ENCODE data around the gene KRTAP10-4.
"Not testable (repeated sequence)": the region's sequence is repeated elsewhere in the genome, so short reads cannot be mapped to it uniquely, and the experiment has no call there.

KRTAP10-4 gene

GRCh38 chr21:44600118-44600978 is 26.8 kb downstream of the KRTAP10-4 start, which contains the start of gene KRTAP10-7:
Gene KRTAP10-7, plus strand, starts transcription at chr21:44600597. Its CDS starts 25 bp downstream, at chr21:44600622.
- not testable (repeated sequence) for DNase-seq

DNA sequence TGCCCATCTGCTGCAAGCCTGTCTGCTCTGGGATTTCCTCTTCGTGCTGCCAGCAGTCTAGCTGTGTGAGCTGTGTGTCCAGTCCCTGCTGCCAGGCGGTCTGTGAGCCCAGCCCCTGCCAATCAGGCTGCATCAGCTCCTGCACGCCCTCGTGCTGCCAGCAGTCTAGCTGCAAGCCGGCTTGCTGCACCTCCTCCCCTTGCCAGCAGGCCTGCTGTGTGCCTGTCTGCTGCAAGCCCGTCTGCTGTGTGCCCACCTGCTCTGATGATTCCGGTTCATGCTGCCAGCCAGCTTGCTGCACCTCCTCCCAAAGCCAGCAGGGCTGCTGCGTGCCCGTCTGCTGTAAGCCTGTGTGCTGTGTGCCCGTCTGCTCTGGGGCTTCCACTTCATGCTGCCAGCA is 27.6 kb downstream of the KRTAP10-4 start:
- DNase-seq: not testable (repeated sequence)

DNA sequence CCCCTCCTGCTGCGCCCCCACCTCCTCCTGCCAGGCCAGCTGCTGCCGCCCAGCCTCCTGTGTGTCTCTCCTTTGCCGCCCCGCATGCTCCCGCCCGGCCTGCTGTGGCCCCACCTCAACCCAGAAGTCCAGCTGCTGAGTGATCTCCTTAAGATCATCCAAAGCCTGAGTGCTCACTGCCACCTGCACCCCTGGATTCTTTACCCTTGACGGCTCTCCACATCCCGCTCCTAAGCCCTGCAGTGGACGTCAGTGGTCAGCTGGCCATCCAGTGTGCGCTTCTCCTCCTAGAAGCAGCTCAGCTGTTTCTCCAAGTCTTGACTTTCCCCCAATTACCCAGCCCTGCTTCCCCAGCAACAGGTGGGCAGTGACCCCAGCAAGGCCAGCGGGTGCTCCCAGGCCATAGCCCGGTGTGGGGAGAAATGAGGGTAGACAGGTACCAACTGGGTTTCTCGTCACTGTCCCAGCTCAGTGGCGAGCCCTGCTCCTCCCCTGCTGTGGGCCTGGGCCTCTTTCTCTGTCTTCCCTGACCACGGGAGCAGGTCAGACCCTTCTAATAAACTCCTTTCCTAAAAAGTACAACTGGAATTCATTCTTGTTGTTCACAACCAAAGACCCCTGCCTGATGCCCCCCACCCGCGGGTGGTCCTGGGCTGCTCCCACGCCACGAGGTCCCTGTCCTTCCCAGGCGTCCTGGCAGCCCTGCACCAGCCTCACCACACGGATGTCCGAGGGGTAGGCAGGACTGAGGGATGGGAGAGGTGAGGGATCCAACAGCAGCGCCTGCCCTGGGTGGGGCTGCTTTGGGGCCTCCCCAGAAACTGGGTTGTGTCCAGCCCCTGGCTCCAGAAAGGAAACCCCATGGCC is 28.3 kb downstream of the KRTAP10-4 start:
- DNase-seq: no peak

DNA sequence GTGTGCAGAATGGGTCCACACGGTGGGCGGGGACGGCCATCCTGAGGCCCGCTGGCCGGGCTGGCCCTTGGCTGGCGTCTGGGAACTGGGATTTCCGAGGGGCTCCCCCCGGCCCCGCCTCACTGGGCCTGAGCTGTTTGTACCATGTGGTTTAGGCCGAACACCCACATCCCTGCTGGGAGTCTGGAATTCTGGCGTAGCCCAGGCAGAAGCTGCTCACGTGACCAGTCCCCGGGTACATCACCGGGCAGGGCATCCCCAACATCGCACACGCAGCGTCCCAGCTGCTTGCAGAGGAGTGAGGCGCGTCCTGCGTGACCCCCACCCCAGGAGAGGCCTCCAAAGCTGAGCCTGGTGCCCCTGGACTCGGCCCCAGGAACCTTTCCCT is 28.9 kb downstream of the KRTAP10-4 start:
- no peak for DNase-seq

GRCh38 chr21:44603109-44603875 is 29.8 kb downstream of the KRTAP10-4 start:
- no peak for DNase-seq

DNA sequence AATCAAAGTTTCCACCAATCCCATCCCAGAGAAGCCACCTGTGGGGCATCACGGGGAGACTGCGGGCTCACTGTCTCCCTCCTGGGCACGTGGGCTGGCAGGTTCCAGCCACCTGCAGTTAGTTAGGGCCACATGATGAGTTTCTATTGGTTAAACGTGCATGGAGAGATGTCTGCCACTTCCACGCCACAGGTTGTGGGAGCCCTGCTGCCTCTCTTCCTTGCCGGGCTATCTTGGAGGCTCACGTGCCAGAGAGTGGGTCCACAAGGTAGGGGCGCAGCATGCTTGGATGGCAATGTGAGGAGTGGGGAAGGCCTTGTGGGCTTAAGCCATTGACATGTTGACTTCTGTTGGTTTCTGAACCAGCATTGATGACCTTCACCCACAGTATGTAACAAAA is 30.4 kb downstream of the KRTAP10-4 start:
- no peak for DNase-seq

DNA sequence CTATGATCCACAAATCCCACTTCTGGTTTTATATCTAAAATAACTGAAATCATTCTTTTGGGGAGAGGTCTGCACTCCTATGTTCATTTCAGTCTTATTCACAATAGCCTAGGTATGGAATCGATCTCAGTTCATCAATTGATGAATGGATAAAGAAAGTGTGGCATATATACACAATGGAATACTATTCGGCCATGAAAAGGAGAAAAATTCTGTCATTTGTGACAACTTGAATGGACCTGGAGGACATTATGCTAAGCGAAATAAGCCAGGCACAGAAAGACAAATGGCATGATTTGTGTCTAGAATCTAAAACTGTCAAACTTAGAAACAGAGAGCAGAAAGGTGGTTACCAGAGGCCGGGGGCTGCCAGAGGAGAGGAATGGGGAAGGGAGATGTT is 33.0 kb downstream of the KRTAP10-4 start:
- DNase-seq: no peak

GRCh38 chr21:44609193-44609592 is 35.7 kb downstream of the KRTAP10-4 start:
- no peak for DNase-seq

DNA sequence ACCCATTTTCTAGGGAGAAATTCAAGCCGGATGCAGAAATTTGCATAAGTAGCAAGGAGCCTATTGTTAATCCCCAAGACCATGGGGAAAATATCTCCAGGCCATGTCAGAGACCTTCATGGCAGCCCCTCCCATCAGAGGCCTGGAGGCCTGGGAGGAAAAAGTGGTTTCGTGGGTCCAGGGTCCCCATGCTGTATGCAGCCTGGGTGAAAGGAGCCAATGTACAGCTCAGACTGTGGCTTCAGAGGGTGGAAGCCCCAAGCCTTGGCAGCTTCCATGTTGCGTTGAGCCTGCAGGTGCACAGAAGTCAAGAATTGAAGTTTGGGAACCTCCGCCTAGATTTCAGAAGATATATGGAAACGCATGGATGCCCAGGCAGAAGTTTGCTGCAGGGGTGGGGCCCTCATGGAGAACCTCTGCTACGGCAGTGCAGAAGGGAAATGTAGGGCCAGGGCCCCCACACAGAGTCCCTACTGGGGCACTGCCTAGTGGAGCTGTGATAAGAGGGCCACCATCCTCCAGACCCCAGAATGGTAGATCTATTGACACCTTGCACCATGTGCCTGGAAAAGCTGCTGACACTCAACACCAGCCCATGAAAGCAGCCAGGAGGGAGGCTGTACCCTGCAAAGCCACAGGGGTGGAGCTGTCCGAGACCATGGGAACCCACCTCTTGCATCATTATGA is 36.8 kb downstream of the KRTAP10-4 start:
- DNase-seq: not testable (repeated sequence)

DNA sequence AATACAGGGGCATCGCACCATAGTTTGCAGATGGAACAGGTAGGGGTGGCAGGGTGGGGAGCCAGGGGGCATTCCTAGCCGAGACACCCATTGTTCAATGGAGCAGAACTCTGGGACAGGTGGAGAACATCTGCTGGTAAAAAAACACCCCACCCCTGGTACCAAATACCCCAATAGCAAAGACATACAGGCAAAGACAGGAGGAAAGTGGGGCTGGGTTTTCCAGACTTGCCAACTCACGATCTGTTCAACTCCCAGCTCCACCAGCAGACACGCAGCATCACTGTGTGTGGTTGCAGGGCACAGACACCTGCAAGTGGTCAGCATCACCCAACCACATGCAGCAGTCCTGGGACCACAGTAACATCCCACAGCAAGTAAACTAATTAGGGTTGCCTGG is 38.0 kb downstream of the KRTAP10-4 start:
- DNase-seq: no peak

DNA sequence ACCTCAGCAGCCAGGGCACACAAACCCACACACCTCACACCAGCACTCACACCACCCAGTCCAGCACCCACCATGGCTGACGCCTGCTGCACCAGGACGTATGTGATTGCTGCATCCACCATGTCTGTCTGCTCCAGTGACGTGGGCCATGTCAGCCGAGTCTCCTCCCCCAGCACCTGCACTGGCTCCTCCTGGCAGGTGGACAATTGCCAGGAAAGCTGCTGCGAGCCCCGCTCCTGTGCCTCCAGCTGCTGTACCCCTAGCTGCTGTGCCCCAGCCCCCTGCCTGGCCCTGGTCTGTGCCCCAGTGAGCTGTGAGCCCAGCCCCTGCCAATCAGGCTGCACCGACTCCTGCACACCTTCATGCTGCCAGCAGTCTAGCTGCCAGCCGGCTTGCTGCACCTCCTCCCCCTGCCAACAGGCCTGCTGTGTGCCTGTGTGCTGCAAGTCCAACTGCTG is 38.5 kb downstream of the KRTAP10-4 start, which contains the start of gene KRTAP10-8:
KRTAP10-8 (plus strand) TSS at position 51 of the 458 bp plus-strand sequence; CDS start at position 73, 22 bp downstream.
- DNase-seq: no peak

- no peak for DNase-seq
Measured at GRCh38 chr21:44612669-44613229, 39.2 kb downstream of the KRTAP10-4 start.

DNA sequence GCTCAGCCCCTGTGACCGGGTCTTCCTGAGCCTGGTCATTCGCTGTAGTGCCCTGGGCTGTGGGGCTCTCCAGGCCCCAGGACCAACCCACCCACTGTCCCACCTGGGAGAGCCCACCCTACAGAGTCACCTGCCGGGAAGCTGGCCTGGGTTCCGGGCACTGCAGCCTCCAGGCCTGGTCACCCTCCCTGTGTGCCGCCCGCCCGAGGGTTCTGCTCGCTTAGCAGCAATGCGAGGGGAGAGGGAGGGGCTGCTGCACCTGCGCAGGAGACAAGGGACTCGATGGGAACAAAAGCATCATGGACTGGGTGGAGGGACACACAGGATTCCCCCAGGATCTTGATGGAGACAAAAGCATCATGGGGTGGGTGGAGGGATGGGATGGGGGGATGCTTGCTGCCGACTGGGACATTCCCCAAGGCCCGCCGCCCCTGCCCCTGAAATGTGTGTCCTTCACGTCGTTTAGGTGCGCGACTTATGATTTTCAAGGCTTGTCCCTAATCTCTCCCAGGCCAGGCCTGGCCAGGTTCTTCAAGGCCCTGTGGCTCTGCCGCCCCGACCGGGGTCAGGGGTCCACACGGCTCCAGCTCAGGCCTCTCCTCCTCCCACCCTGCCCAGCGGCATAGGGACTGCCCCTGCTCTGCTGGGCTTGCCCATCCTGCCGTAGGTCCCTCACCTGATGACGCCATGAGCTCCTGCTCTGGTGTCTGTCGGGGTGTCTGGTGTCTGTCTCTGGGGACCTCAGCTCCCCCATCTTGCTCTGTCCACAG is 40.0 kb downstream of the KRTAP10-4 start:
- DNase-seq: no peak

- DNase-seq: no peak
Measured at GRCh38 chr21:44614161-44614631, 40.7 kb downstream of the KRTAP10-4 start.

DNA sequence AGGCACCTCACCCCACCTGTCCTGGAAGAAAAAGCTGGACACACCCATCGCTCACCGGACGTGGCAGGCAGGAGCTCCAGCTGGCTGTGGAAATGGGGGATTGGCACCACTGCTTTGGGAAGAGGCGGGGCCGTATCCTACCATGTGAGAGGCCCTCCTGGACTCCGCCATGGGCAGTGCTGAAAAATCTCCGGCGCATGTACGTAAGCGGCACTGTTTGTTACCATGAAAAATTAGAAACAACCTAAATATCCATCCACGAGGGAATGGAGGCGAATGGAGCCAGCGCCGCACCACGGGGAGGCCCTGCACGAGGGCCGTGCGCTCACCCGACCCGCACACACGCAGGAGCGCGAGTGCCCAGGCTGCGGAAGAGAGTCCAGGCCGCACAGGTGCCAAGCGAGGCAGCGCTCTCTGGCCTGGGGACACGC is 41.4 kb downstream of the KRTAP10-4 start:
- no peak for DNase-seq

DNA sequence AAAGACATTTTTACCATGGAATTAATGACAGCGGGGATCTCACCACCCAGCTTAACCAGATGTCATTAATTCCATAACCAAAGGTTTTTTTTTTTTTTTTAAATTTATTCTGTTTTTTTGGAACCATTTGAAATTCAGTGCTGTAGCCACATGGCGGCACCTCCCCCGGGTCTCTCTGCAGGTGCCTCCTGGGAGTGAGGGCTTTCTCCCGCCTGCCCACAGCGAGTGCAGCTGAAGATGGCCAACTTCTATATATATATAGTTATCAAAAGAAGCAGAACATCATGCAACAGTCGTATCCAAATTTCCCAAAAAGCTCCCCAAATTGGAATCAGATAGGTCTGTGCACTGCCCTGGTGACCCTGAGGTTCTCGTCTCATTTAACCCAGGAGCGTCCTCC is 41.9 kb downstream of the KRTAP10-4 start:
- no peak for DNase-seq

DNA sequence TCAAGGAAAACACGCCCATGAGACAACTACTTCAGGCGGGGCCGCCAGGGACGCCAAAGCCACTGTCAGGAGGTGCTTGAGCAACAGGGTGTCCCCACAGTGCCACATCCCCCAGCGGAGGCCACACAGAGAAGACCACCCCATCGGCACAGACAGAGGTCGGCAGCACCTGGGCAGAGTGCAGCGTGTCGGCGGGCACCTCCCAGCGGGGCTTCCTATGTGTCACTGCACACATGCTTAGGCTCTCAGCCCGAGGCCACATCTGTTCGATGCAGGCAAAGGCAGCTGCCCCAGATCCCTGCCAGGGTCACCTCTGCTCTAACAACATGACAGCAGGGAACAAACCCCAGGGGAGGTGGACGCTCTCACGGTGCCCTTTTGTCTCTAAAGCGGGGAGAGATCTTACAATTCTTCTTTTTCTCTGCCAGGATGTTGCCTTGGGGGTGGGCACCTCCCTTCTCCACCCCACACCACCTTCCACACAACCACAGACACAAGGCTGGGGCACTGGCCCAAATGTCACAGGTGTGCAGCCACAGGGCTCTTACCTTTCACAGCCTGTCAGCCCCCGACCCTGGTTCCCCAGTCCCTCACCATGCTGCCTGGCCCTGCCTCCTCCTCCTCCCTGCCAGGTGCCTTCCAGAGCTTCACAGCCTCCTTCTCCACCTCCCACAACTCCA is 42.5 kb downstream of the KRTAP10-4 start:
- DNase-seq: no peak

DNA sequence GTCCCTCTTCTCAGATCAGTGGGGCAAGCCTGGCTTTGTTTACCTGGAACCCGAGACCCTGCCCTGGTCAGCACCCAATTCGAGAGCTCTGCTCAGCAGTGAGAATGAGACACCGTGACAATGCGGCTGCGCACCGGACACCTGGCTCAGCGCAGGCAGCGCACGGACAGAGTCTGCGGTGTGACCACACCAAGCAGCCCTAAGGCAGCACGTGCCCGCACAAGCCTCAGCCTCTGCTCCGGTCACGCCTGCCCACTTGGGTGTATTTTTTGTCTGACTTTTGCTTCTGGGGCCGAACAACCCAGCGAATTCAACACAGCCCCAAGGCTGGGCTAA is 43.0 kb downstream of the KRTAP10-4 start:
- no peak for DNase-seq

DNA sequence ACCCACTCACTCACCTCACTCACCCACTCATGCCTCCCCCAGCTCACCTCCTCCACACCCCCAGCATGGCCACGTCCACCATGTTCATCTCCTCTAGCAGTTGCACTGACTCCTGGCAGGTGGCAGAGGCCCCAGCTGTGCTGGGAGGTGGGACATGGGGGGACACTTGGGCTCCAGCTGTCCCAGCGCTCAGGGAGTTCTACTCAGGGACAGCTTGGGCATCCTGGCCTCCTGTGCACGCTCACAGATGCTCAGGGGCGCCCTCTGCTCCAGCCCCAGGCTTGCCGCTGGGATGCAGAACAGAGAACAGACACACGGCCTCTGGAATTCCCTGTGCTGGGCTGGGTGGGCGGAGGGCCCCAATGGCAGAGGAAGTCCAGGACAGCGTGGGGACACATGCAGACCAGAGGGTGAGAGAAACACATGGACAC is 43.6 kb downstream of the KRTAP10-4 start:
- no peak for DNase-seq

GRCh38 chr21:44618504-44618903 is 45.0 kb downstream of the KRTAP10-4 start:
- DNase-seq: no peak
